Measurements from ENCODE around the gene CMC2. TPM values are rescaled to one million over a fixed set of nuclear protein-coding genes. Genes with fewer than 3 reads are reported as not detected.

CMC2 gene
- total RNA-seq, 2 donors from 2014 or later = 38.9 to 153 TPM

DNA sequence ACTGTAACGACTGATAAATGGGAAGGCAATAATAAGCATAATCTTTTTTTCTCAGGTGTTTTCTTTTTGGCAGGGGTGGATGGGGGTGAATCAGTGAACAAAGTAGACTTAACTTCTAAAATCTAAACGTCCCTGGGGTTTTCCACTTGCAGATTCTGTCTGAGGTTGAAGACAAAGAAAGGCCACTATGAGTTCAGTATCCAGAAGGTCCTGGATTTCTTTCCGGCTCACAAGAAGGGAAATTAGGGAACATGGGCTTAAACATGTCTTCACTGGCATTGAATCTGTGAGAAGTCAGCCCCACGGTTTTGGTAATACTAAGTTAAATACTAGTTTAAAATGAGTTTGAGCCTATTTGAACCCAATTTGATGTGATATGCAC lies 67.8 kb downstream of the CMC2 start:
- 75% methylated on average over 4 of the region's 4 CpGs for WGBS
- Histone ChIP-seq H3K4me1 (replicated peaks) (no peaks in the 10 kb centered on the region), H3K4me3 (no peak overlapping the region), H3K27me3 (replicated peaks; ENCODE audit: insufficient read depth) (no peaks in the 10 kb centered on the region), H3K27ac (no peak overlapping the region), H3K9me3 (no peaks in the 10 kb centered on the region), H3K36me3 (no peaks in the 10 kb centered on the region)
- intact Hi-C loops (cut with DNase I) = no loop called here
- TF ChIP-seq POLR2A (IDR thresholded peaks at IDR 0.05) = no peak
- DNase-seq (ENCODE audit: low spot score) = no peak

DNA sequence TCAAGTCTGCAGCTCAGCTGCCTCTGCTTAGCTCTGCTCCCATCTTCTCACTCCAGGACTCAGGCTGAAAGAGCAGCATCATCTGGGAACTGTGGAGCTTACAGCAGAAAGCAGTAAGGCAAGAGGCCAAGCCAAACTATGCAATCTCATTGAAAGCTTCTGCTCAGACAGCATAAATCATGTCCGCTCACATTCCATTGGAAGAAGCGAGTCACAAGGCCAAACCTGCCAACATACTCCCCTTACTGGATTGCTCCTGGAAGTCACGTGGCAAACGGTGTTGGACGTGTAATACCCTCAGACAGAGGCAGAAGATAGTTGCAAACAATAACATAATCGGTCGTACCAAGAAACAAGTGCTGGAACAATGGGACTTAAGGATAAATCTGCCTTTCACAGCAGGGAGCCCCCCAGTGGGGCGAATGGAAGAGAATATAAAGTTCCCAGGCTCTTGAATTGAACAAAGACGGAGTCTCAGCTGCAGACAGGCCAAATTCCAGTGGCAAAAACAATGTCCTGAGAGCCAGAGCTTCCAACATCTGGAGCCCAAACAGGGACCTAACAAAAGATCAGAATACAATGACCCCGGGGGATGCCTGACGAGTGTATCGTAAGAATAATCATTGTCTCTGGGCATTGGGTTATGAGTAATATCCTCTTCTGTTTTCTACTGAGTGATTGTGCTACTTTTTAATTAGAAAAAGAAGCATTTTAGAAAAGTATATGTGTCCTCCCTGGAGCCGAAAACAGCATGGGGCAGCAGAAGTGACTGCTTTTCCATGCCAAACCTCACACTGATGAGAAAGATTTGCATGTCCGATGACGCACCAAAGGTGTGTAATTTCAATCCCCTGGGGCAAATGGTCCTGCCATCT lies 68.4 kb downstream of the CMC2 start:
- DNase-seq (ENCODE audit: low spot score) = peak; percentile 65
- Histone ChIP-seq H3K4me3 (no peak overlapping the region), H3K27me3 (replicated peaks; ENCODE audit: insufficient read depth) (no peaks in the 10 kb centered on the region), H3K9me3 (no peaks in the 10 kb centered on the region), H3K4me1 (replicated peaks) (no peaks in the 10 kb centered on the region), H3K27ac (no peak overlapping the region), H3K36me3 (no peaks in the 10 kb centered on the region)
- WGBS = 46% methylated on average over 15 of the region's 15 CpGs
- TF ChIP-seq, protein P1, sequence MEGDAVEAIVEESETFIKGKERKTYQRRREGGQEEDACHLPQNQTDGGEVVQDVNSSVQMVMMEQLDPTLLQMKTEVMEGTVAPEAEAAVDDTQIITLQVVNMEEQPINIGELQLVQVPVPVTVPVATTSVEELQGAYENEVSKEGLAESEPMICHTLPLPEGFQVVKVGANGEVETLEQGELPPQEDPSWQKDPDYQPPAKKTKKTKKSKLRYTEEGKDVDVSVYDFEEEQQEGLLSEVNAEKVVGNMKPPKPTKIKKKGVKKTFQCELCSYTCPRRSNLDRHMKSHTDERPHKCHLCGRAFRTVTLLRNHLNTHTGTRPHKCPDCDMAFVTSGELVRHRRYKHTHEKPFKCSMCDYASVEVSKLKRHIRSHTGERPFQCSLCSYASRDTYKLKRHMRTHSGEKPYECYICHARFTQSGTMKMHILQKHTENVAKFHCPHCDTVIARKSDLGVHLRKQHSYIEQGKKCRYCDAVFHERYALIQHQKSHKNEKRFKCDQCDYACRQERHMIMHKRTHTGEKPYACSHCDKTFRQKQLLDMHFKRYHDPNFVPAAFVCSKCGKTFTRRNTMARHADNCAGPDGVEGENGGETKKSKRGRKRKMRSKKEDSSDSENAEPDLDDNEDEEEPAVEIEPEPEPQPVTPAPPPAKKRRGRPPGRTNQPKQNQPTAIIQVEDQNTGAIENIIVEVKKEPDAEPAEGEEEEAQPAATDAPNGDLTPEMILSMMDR (IDR thresholded peaks at IDR 0.05) = no peak
- TF ChIP-seq POLR2A (IDR thresholded peaks at IDR 0.05) (no peak), POLR2AphosphoS5 (IDR thresholded peaks at IDR 0.05) (peak; percentile 78)
- intact Hi-C loops (cut with DNase I) = no loop called here

- no peak overlapping the region for H3K4me3 ChIP-seq
- no peak overlapping the region for H3K27ac ChIP-seq
- H3K9me3 ChIP-seq = no peaks in the 10 kb centered on the region
- H3K36me3 ChIP-seq = no peaks in the 10 kb centered on the region
- intact Hi-C loops (cut with DNase I) = no loop called here
- 72% methylated on average over 2 of the region's 2 CpGs for WGBS
- H3K27me3 ChIP-seq (replicated peaks; ENCODE audit: insufficient read depth) = no peaks in the 10 kb centered on the region
- TF ChIP-seq, protein P1 (IDR thresholded peaks at IDR 0.05) = no peak
- TF ChIP-seq POLR2A (IDR thresholded peaks at IDR 0.05) (no peak), POLR2AphosphoS5 (IDR thresholded peaks at IDR 0.05) (no peak)
- no peak for DNase-seq (ENCODE audit: low spot score)
- H3K4me1 ChIP-seq (replicated peaks) = no peaks in the 10 kb centered on the region
These were observed 70.3 kb downstream of the CMC2 start for GRCh38 chr16:80936410-80936809.

GRCh38 chr16:80935691-80936090 lies 71.0 kb downstream of the CMC2 start:
- no peaks in the 10 kb centered on the region for H3K4me1 ChIP-seq (replicated peaks)
- no peaks in the 10 kb centered on the region for H3K36me3 ChIP-seq
- H3K27me3 ChIP-seq (replicated peaks; ENCODE audit: insufficient read depth) = no peaks in the 10 kb centered on the region
- intact Hi-C loops (cut with DNase I) = no loop called here
- no peak overlapping the region for H3K4me3 ChIP-seq
- no peak overlapping the region for H3K27ac ChIP-seq
- TF ChIP-seq, protein P1 (IDR thresholded peaks at IDR 0.05) = no peak
- no peak for TF ChIP-seq POLR2AphosphoS5 (IDR thresholded peaks at IDR 0.05)
- TF ChIP-seq POLR2A (IDR thresholded peaks at IDR 0.05) = no peak
- H3K9me3 ChIP-seq = no peaks in the 10 kb centered on the region
- 86% methylated on average over 3 of the region's 3 CpGs for WGBS
- DNase-seq (ENCODE audit: low spot score) = no peak

DNA sequence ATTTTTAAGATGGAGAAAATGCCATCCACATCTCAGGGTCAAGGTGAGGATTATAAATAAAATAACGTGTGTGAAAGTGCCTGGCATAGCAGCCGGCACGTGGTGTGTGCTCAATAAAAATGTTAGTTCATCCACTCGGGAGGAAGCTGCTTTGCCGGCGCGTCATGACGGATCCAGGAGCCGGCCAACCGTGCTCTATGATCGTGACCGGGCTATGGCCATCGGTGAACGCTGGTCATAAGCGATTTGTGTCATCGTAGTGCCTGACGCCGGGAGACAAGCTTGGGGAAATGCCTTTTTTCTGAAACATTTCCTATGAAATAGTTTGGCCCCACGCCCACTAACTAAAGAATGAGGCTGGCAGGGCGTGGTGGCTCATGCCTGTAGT lies 74.0 kb downstream of the CMC2 start:
- H3K36me3 ChIP-seq = no peaks in the 10 kb centered on the region
- H3K4me1 ChIP-seq (replicated peaks) = no peaks in the 10 kb centered on the region
- DNase-seq (ENCODE audit: low spot score) = peak; percentile 46
- H3K27me3 ChIP-seq (replicated peaks; ENCODE audit: insufficient read depth) = no peaks in the 10 kb centered on the region
- no peaks in the 10 kb centered on the region for H3K9me3 ChIP-seq
- 14% methylated on average over 20 of the region's 20 CpGs for WGBS
- peak overlapping the region; percentile 90 to 93 for H3K27ac ChIP-seq
- TF ChIP-seq POLR2A (IDR thresholded peaks at IDR 0.05) (no peak), POLR2AphosphoS5 (IDR thresholded peaks at IDR 0.05) (no peak)
- TF ChIP-seq, protein P1 (IDR thresholded peaks at IDR 0.05) = no peak
- intact Hi-C loops (cut with DNase I) = no loop called here
- peak overlapping the region; percentile 38 to 44 for H3K4me3 ChIP-seq
